ENCODE results near the gene TMC5. TPM values are rescaled to one million over a fixed set of nuclear protein-coding genes. Genes with fewer than 3 reads are reported as not detected.

Gene TMC5
- total RNA-seq, 4 donors from 2014 or later: 0.11 to 5.7 (median 0.67) TPM

- WGBS, 2 donors: 75 to 95% methylated on average over 5 of the region's 5 CpGs
- Histone ChIP-seq H3K4me1 (peaks cover 0 to 17% (median 0%) of the 10 kb centered on the region in 3 donors), H3K4me3 (no peak overlapping the region), H3K36me3 (no peaks in the 10 kb centered on the region), H3K9me3 (no peaks in the 10 kb centered on the region), H3K27ac (no peak overlapping the region), H3K27me3 (no peaks in the 10 kb centered on the region)
- TF ChIP-seq CTCF (IDR thresholded peaks at IDR 0.05) (no peak), POLR2A (IDR thresholded peaks at IDR 0.05) (no peak)
- intact Hi-C loops (cut with DNase I): no loop called here
- DNase-seq: no peak
Measured at GRCh38 chr16:19481769-19482168, 64.1 kb downstream of the TMC5 start.

GRCh38 chr16:19482291-19482690 lies 64.6 kb downstream of the TMC5 start:
- Histone ChIP-seq H3K4me1 (peaks cover 0 to 22% (median 0%) of the 10 kb centered on the region in 3 donors), H3K27ac (no peak overlapping the region), H3K9me3 (no peaks in the 10 kb centered on the region), H3K27me3 (no peaks in the 10 kb centered on the region), H3K36me3 (no peaks in the 10 kb centered on the region), H3K4me3 (no peak overlapping the region)
- TF ChIP-seq CTCF (IDR thresholded peaks at IDR 0.05) (no peak), POLR2A (IDR thresholded peaks at IDR 0.05) (no peak)
- WGBS, 2 donors: 100% methylated on average over 1 of the region's 1 CpG
- intact Hi-C loops (cut with DNase I): no loop called here
- no peak for DNase-seq

- H3K36me3 ChIP-seq: no peaks in the 10 kb centered on the region
- TF ChIP-seq CTCF (IDR thresholded peaks at IDR 0.05): no peak
- TF ChIP-seq POLR2A (IDR thresholded peaks at IDR 0.05): no peak
- 28 to 42% methylated on average over 2 to 3 of the region's 3 CpGs for WGBS, 2 donors
- H3K4me3 ChIP-seq: no peak overlapping the region
- no peaks in the 10 kb centered on the region for H3K9me3 ChIP-seq
- peaks cover 4 to 35% (median 6%) of the 10 kb centered on the region in 3 donors for H3K4me1 ChIP-seq
- DNase-seq: no peak
- H3K27me3 ChIP-seq: no peaks in the 10 kb centered on the region
- no peak overlapping the region for H3K27ac ChIP-seq
- intact Hi-C loops (cut with DNase I): no loop called here
Measured at GRCh38 chr16:19484096-19484495, 66.4 kb downstream of the TMC5 start.

DNA sequence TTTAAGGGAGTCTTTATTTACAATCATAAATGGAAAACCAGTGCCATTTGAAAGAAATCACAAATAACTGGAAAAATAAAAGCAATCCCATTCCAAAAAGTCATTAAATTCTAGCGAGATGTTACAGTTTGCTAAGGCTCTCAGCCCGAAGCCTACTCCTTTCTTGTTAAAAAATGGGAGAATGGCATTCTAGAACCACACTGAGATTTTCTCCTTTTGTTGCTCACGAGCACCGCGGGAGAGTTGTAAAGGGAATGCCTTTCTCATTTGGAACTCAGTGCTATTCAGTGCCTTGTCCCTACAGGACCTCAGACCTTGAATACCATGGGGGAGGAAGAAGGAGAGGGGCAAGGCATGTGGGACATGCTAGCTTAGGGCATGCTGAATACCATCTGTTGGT lies 67.9 kb downstream of the TMC5 start:
- DNase-seq: no peak
- 88 to 89% methylated on average over 5 of the region's 5 CpGs for WGBS, 2 donors
- H3K4me1 ChIP-seq: peaks cover 4 to 35% (median 6%) of the 10 kb centered on the region in 3 donors
- no peaks in the 10 kb centered on the region for H3K9me3 ChIP-seq
- no peaks in the 10 kb centered on the region for H3K36me3 ChIP-seq
- intact Hi-C loops (cut with DNase I): no loop called here
- no peak overlapping the region for H3K27ac ChIP-seq
- no peaks in the 10 kb centered on the region for H3K27me3 ChIP-seq
- TF ChIP-seq CTCF (IDR thresholded peaks at IDR 0.05) (no peak), POLR2A (IDR thresholded peaks at IDR 0.05) (no peak)
- no peak overlapping the region for H3K4me3 ChIP-seq

GRCh38 chr16:19486051-19486450 lies 68.4 kb downstream of the TMC5 start:
- H3K9me3 ChIP-seq: no peaks in the 10 kb centered on the region
- H3K27me3 ChIP-seq: no peaks in the 10 kb centered on the region
- 75 to 87% methylated on average over 4 of the region's 4 CpGs for WGBS, 2 donors
- H3K4me1 ChIP-seq: peaks cover 4 to 35% (median 6%) of the 10 kb centered on the region in 3 donors
- TF ChIP-seq CTCF (IDR thresholded peaks at IDR 0.05) (no peak), POLR2A (IDR thresholded peaks at IDR 0.05) (no peak)
- H3K27ac ChIP-seq: no peak overlapping the region
- no peak for DNase-seq
- no peaks in the 10 kb centered on the region for H3K36me3 ChIP-seq
- intact Hi-C loops (cut with DNase I): no loop called here
- H3K4me3 ChIP-seq: no peak overlapping the region

All from esophagus squamous epithelium (tissue), 5 donors.